Astrocyte (in vitro differentiated cells and primary cell): ENCODE measurements around the gene OR13A1.

ENCODE experiments used
- CTCF ChIP-seq: IDR thresholded peaks from 2 replicates; pipeline ENCODE4 v1.5.1; 2011; ENCODE audit warnings: low read depth, mild to moderate bottlenecking, inconsistent platforms, low read length, moderate library complexity; ENCODE audit not compliant: insufficient read depth
- EZH2 ChIP-seq: IDR thresholded peaks from 2 replicates; pipeline ENCODE4 v1.6.1; 2012; ENCODE audit warnings: mild to moderate bottlenecking, low read length, inconsistent platforms; ENCODE audit not compliant: insufficient read depth

- TF ChIP-seq CTCF, result no peak
- no peak for TF ChIP-seq EZH2
These were observed 36.4 kb downstream of the OR13A1 start for GRCh38 chr10:45278860-45279498.
